NK-92 (cell line): ENCODE data around the gene C20orf202.
"Not testable (repeated sequence)": the region's sequence is repeated elsewhere in the genome, so short reads cannot be mapped to it uniquely, and the experiment has no call there.

ENCODE experiments used
- DNase-seq: peaks from one replicate; lab custom pipeline; 2025; ENCODE audit not compliant: unreplicated experiment; lab: John Stamatoyannopoulos, UW

Gene C20orf202

GRCh38 chr20:1207293-1207878 lies 4.1 kb downstream of the C20orf202 start:
- DNase-seq = no peak

GRCh38 chr20:1209447-1210387 lies 6.5 kb downstream of the C20orf202 start:
- no peak for DNase-seq

GRCh38 chr20:1210501-1210900 lies 7.2 kb downstream of the C20orf202 start:
- no peak for DNase-seq

- DNase-seq = no peak
Measured at GRCh38 chr20:1212023-1212422, 8.8 kb downstream of the C20orf202 start.

- DNase-seq = no peak
Measured at GRCh38 chr20:1212607-1213396, 9.5 kb downstream of the C20orf202 start.

GRCh38 chr20:1214838-1215261 lies 11.6 kb downstream of the C20orf202 start:
- DNase-seq = no peak

- DNase-seq = no peak
Measured at GRCh38 chr20:1215386-1216170, 12.3 kb downstream of the C20orf202 start.

GRCh38 chr20:1216527-1217427 lies 13.5 kb downstream of the C20orf202 start:
- DNase-seq = not testable (repeated sequence)

GRCh38 chr20:1222750-1223149 lies 19.5 kb downstream of the C20orf202 start:
- not testable (repeated sequence) for DNase-seq

- no peak for DNase-seq
Measured at GRCh38 chr20:1224205-1224890, 21.1 kb downstream of the C20orf202 start.

GRCh38 chr20:1225263-1225782 lies 22.1 kb downstream of the C20orf202 start:
- DNase-seq = no peak

- DNase-seq = peak; percentile 20
Measured at GRCh38 chr20:1225783-1226654, 22.8 kb downstream of the C20orf202 start, which contains the start of gene RAD21L1. Gene RAD21L1, plus strand, starts transcription at chr20:1226044. Its CDS starts 2,410 bp downstream, at chr20:1228454.

- DNase-seq = no peak
Measured at GRCh38 chr20:1229541-1229940, 26.3 kb downstream of the C20orf202 start.

GRCh38 chr20:1232286-1233111 lies 29.2 kb downstream of the C20orf202 start:
- DNase-seq = no peak

- DNase-seq = no peak
Measured at GRCh38 chr20:1240549-1240948, 37.3 kb downstream of the C20orf202 start.

GRCh38 chr20:1241456-1241855 lies 38.2 kb downstream of the C20orf202 start:
- DNase-seq = no peak

- DNase-seq = no peak
Measured at GRCh38 chr20:1242099-1242498, 38.8 kb downstream of the C20orf202 start.
